GM23248 (cell line): ENCODE data around the gene CT55.

Source experiments
- EZH2 ChIP-seq: fragments of 200-600 bp; sonication (generic); IDR thresholded peaks from 2 replicates; pipeline ENCODE4 v1.6.1; 2018; ENCODE audit warnings: antibody characterized with exemption, mild to moderate bottlenecking; ENCODE audit not compliant: insufficient read depth, poor library complexity, severe bottlenecking
- EZH2phosphoT487 ChIP-seq: fragments of 200-600 bp; sonication (generic); IDR thresholded peaks from 2 replicates; pipeline ENCODE4 v1.6.1; 2018; ENCODE audit warnings: antibody characterized with exemption, moderate library complexity, mild to moderate bottlenecking, low read depth; ENCODE audit not compliant: insufficient read depth

DNA sequence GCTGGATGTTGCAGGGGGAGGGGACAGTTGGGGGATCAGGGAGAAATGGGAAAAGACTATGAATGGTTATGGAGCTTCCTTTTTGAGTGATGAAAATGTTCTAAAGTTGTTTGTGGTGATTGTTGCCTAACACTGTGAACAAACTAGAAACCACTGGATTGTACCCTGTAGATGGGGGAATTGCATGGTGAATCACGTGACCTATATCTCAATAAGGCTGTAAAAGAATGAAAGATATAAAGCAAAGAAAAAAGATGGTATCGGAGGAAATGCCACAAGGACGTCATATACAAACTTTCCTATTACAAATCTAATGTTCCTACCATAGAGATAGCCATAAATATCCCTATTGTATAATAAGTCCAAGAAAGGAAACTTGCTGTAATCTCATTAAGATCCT lies 20.6 kb upstream of the CT55 start:
- TF ChIP-seq EZH2phosphoT487 (no peak), EZH2 (no peak)
